ENCODE measurements around the gene ELMO1. TPM values are rescaled to one million over a fixed set of nuclear protein-coding genes. Genes with fewer than 3 reads are reported as not detected.
A peak's percentile ranks its signal among the peaks of the same experiment; 100 is the strongest.

The ELMO1 gene
- total and polyA plus RNA-seq, 2 of the 13 experiments (the other 11 are each of a cell fraction or from before 2014, with no cell fraction given): 0.11 to 0.17 TPM

DNA sequence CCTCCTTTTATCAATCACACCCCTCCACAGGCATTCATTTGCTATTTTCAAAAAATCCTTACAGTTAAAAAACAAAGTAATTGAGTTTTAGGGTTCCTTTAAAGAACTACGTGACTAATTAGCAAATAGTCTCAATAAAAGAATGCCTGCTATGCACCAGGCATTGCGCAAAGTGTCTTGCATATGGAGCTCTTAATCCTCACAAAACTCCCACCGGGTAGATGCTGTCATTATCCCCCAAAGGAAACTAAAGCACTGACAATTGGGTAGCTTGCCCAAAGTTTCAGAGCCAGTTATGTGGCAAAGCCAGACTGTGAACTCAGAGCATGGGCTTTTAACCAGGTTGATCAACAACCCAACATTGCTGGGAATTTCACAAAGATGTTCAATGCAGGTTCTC, 305.7 kb downstream of the ELMO1 start:
- Histone ChIP-seq H3K4me1 (ENCODE audit: insufficient read depth, low read length) (peaks cover 23% of the 10 kb centered on the region), H3K4me2 (ENCODE audit: low read depth, low read length) (no peak overlapping the region), H2AFZ (ENCODE audit: low read length) (no peak overlapping the region), H3K79me2 (ENCODE audit: insufficient read depth, low read length) (no peaks in the 10 kb centered on the region), H3K36me3 (replicated peaks in 1 of 2; ENCODE audit: control insufficient read depth in 1 of 2, insufficient read depth in 2 of 2, low read length in 2 of 2) (no peaks in the 10 kb centered on the region), H3K27me3 (ENCODE audit: control insufficient read depth in 1 of 2, insufficient read depth in 2 of 2, low read length in 2 of 2) (no peaks in the 10 kb centered on the region), H3K4me3 (replicated peaks in 1 of 3; ENCODE audit: insufficient read depth in 1 of 3, low read depth in 2 of 3, low read length in 3 of 3) (no peak overlapping the region), H3K9ac (ENCODE audit: insufficient read depth, low read depth, low read length) (no peak overlapping the region), H3K27ac (ENCODE audit: extremely low read length, insufficient read depth, low read length) (no peak overlapping the region), H3K9me3 (ENCODE audit: low read length) (peaks cover 14% of the 10 kb centered on the region), H4K20me1 (ENCODE audit: insufficient read depth, low read length) (no peaks in the 10 kb centered on the region)
- no peak for ATAC-seq
- intact Hi-C loops (cut with micrococcal nuclease; ENCODE audit: unreplicated experiment) (no loop called here), in situ Hi-C loops (cut with HindIII; ENCODE audit: extremely low pct_ligation_motif_present, low pct_unique_long_range_greater_than_20kb) (no loop called here)
- BruUV-seq (replicated peaks): no TSS peak
- 61% methylated on average over 3 of the region's 3 CpGs for WGBS (ENCODE audit: low lambda C conversion rate)
- DNase-seq (ENCODE audit: low spot score): no peak
- peak; percentile 22; the same call in 1 of the 2 replicates for TF ChIP-seq CEBPB (IDR thresholded peaks at IDR 0.05; ENCODE audit: borderline replicate concordance, low read depth, low read length)
- TF ChIP-seq SMARCE1 (IDR thresholded peaks at IDR 0.05; ENCODE audit: borderline replicate concordance): no peak
- TF ChIP-seq IRF2 (CRISPR knock-in tag; IDR thresholded peaks at IDR 0.05): no peak
- CTCF ChIA-PET (ENCODE audit: low intra/inter-chr PET ratio, low total read pairs): no interaction called here
- FAIRE-seq: no peak
- POLR2A ChIA-PET: no interaction called here

DNA sequence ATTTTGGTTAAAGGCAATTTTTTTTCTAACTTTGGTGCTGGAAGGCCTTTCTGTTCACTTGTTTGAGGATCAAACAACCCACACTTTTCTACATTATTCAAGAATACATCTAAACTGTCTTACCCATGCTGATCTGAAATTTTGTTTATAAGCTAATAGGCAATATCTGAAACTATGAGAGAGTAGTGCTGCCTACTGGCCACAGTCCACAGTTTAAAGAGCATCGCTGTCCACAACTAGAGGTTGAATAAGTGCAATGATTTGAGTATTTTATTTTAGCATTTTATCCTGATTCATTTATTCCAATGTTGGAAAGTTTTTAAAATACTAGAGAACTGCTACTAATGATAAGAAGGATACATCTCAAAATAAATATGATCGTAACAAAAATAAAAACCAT, 306.9 kb downstream of the ELMO1 start:
- peaks cover 14% of the 10 kb centered on the region for H3K9me3 ChIP-seq (ENCODE audit: low read length)
- ChIA-PET POLR2A (no interaction called here), CTCF (ENCODE audit: low intra/inter-chr PET ratio, low total read pairs) (no interaction called here)
- BruUV-seq (replicated peaks): no TSS peak
- no peaks in the 10 kb centered on the region for H3K79me2 ChIP-seq (ENCODE audit: insufficient read depth, low read length)
- 87% methylated on average over 2 of the region's 2 CpGs for WGBS (ENCODE audit: low lambda C conversion rate)
- H3K4me3 ChIP-seq (replicated peaks in 1 of 3; ENCODE audit: insufficient read depth in 1 of 3, low read depth in 2 of 3, low read length in 3 of 3): no peak overlapping the region
- no peak overlapping the region for H3K9ac ChIP-seq (ENCODE audit: insufficient read depth, low read depth, low read length)
- no peak overlapping the region for H3K4me2 ChIP-seq (ENCODE audit: low read depth, low read length)
- TF ChIP-seq ZNF562 (CRISPR knock-in tag; IDR thresholded peaks at IDR 0.05; ENCODE audit: borderline replicate concordance): no peak
- no peak for TF ChIP-seq ATM (IDR thresholded peaks at IDR 0.05; ENCODE audit: borderline replicate concordance)
- TF ChIP-seq, protein P1, sequence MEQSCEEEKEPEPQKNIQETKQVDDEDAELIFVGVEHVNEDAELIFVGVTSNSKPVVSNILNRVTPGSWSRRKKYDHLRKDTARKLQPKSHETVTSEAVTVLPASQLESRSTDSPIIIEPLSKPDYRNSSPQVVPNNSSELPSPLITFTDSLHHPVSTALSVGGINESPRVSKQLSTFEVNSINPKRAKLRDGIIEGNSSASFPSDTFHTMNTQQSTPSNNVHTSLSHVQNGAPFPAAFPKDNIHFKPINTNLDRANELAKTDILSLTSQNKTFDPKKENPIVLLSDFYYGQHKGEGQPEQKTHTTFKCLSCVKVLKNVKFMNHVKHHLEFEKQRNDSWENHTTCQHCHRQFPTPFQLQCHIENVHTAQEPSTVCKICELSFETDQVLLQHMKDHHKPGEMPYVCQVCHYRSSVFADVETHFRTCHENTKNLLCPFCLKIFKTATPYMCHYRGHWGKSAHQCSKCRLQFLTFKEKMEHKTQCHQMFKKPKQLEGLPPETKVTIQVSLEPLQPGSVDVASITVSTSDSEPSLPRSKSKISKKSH (CRISPR knock-in tag; IDR thresholded peaks at IDR 0.05; ENCODE audit: borderline replicate concordance): no peak
- TF ChIP-seq ZNF790 (CRISPR knock-in tag; IDR thresholded peaks at IDR 0.05; ENCODE audit: borderline replicate concordance): no peak
- TF ChIP-seq STAG1 (CRISPR knock-in tag; IDR thresholded peaks at IDR 0.05): peak; percentile 64
- TF ChIP-seq, protein P2, sequence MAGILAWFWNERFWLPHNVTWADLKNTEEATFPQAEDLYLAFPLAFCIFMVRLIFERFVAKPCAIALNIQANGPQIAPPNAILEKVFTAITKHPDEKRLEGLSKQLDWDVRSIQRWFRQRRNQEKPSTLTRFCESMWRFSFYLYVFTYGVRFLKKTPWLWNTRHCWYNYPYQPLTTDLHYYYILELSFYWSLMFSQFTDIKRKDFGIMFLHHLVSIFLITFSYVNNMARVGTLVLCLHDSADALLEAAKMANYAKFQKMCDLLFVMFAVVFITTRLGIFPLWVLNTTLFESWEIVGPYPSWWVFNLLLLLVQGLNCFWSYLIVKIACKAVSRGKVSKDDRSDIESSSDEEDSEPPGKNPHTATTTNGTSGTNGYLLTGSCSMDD (CRISPR knock-in tag; IDR thresholded peaks at IDR 0.05): no peak
- no peak for TF ChIP-seq REPIN1 (CRISPR knock-in tag; IDR thresholded peaks at IDR 0.05; ENCODE audit: borderline replicate concordance, low read depth)
- no peak for TF ChIP-seq FIP1L1 (IDR thresholded peaks at IDR 0.05; ENCODE audit: borderline replicate concordance, insufficient read depth, low read depth, low read length)
- TF ChIP-seq, protein P3, sequence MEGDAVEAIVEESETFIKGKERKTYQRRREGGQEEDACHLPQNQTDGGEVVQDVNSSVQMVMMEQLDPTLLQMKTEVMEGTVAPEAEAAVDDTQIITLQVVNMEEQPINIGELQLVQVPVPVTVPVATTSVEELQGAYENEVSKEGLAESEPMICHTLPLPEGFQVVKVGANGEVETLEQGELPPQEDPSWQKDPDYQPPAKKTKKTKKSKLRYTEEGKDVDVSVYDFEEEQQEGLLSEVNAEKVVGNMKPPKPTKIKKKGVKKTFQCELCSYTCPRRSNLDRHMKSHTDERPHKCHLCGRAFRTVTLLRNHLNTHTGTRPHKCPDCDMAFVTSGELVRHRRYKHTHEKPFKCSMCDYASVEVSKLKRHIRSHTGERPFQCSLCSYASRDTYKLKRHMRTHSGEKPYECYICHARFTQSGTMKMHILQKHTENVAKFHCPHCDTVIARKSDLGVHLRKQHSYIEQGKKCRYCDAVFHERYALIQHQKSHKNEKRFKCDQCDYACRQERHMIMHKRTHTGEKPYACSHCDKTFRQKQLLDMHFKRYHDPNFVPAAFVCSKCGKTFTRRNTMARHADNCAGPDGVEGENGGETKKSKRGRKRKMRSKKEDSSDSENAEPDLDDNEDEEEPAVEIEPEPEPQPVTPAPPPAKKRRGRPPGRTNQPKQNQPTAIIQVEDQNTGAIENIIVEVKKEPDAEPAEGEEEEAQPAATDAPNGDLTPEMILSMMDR (CRISPR knock-in tag; IDR thresholded peaks at IDR 0.05): peak; percentile 48
- no peak for TF ChIP-seq SPEN (CRISPR knock-in tag; IDR thresholded peaks at IDR 0.05; ENCODE audit: low read depth)
- TF ChIP-seq ZBTB21 (CRISPR knock-in tag; IDR thresholded peaks at IDR 0.05): no peak
- TF ChIP-seq NRL (CRISPR knock-in tag; IDR thresholded peaks at IDR 0.05; ENCODE audit: borderline replicate concordance): no peak
- H3K27ac ChIP-seq (ENCODE audit: extremely low read length, insufficient read depth, low read length): no peak overlapping the region
- intact Hi-C loops (cut with micrococcal nuclease; ENCODE audit: unreplicated experiment): no loop called here
- H3K27me3 ChIP-seq (ENCODE audit: control insufficient read depth in 1 of 2, insufficient read depth in 2 of 2, low read length in 2 of 2): no peaks in the 10 kb centered on the region
- H3K36me3 ChIP-seq (replicated peaks in 1 of 2; ENCODE audit: control insufficient read depth in 1 of 2, insufficient read depth in 2 of 2, low read length in 2 of 2): no peaks in the 10 kb centered on the region
- H2AFZ ChIP-seq (ENCODE audit: low read length): no peak overlapping the region
- no peaks in the 10 kb centered on the region for H4K20me1 ChIP-seq (ENCODE audit: insufficient read depth, low read length)
- peaks cover 23% of the 10 kb centered on the region for H3K4me1 ChIP-seq (ENCODE audit: insufficient read depth, low read length)
- FAIRE-seq (no peak), DNase-seq (ENCODE audit: low spot score) (no peak), ATAC-seq (no peak)
- in situ Hi-C loops (cut with HindIII; ENCODE audit: extremely low pct_ligation_motif_present, low pct_unique_long_range_greater_than_20kb): no loop called here

Measured in HepG2 (cell line).